GM18519 (cell line): Measurements from ENCODE around the gene HOXA4.

Experiments used
- ATAC-seq: cut with Tn5 transposase; IDR thresholded peaks from one replicate; pipeline ENCODE4 v1.9.1; 2021; ENCODE audit warnings: mild to moderate bottlenecking, moderate library complexity; ENCODE audit not compliant: unreplicated experiment, low FRiP score

The HOXA4 gene

GRCh38 chr7:27109466-27110185 lies 20.9 kb downstream of the HOXA4 start:
- ATAC-seq: no peak

- ATAC-seq: no peak
These were observed 22.0 kb downstream of the HOXA4 start for GRCh38 chr7:27108390-27109127.

DNA sequence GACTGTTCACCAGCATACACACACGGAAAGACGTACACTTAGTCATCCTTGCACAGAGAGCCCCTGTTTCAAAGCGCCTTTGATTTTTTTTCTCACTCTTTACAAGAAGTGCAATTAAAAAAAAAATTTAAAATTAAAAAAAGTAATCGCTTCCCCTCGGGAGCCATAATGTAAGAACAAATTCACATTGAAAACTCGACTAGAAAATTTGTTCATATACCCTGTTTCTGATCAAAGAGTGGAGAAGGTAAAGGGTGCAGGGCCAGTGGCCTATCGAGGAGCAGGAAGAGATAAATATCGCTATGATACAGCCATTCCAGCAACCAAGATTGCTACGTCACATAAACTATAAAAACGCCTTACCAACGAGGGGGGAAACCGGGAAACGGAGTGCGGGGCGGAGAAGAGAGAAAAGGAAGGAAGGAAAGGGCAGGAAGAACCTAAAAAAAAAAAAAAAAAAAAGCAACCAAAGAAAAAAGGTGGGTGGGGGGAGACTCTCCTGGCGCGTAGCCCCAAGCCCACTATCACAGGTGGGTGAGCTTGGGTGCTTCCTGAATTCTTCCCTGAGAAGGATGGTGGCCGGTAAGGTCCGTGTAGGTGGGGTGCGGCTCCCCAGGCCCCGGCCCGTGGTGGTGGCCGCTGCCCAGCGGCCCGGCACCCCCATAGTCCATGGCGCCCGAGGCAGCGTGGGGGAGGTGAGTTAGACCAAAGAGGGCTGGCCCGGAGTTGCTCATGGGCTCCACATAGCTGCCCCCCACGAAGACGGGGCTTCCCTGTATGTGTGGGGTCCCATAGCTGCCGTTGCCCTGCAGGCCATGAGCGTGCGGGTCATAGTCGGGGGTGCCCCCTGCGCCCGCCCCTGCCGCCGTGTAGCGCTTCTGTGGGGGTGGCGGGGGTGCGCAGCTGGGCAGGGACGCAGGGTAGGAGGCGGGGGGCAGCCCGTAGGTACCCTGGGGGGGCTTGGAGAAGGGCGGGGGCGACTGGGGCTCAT lies 22.9 kb downstream of the HOXA4 start:
- no peak for ATAC-seq

DNA sequence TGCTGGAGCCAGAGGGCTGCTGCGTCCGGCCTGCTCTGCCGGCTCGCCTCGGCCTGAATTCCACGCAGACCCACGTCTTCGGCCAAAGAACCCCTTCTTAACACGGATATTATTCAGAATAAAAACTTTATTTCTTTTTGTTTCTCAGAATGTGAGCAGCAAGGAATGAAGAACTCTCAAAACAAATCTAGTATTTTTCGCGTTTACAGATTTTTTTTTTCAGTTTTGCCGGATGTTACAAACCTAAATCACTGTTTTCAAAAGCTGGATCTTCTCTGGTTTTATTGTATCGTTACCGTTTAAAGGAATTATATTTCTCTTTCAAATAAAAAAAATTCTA lies 23.7 kb downstream of the HOXA4 start:
- no peak for ATAC-seq

- no peak for ATAC-seq
These were observed 24.2 kb downstream of the HOXA4 start for GRCh38 chr7:27106181-27106900.

- ATAC-seq: no peak
These were observed 25.1 kb downstream of the HOXA4 start for GRCh38 chr7:27105301-27106031.

DNA sequence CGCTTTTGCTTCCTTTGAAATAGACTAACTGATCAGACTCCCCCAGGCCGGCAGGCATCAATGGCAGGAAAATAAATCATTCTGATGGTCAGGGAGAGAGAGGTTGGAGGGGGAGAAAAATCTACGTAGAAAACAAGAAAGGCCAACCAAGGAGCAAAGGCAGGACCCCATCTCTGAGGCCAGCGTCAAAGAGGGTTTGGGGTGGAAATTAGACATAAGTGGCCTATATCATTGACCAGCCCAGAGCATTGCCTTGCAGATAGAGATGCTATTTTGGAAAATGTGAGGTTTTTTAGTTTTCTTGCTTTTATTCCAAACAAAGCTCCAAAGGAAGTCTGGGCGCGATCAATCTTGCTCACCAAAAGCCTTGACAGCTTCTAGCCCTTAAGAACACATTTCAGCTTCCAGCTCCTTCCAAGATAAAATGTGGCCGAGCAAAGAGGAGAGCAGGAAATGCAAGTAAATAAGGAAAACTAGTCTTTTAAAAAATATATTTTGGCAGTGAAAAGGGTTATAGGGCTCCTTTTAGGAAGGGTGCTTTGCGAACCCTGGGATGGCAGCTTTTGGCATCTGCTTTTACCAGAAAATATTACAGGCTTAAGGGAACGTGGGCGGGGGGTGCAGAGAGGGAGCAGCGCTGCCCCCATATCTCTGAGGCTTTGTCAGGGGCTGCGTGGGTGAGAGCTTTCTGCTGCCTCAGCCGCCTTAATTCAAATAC lies 26.1 kb downstream of the HOXA4 start:
- no peak for ATAC-seq

DNA sequence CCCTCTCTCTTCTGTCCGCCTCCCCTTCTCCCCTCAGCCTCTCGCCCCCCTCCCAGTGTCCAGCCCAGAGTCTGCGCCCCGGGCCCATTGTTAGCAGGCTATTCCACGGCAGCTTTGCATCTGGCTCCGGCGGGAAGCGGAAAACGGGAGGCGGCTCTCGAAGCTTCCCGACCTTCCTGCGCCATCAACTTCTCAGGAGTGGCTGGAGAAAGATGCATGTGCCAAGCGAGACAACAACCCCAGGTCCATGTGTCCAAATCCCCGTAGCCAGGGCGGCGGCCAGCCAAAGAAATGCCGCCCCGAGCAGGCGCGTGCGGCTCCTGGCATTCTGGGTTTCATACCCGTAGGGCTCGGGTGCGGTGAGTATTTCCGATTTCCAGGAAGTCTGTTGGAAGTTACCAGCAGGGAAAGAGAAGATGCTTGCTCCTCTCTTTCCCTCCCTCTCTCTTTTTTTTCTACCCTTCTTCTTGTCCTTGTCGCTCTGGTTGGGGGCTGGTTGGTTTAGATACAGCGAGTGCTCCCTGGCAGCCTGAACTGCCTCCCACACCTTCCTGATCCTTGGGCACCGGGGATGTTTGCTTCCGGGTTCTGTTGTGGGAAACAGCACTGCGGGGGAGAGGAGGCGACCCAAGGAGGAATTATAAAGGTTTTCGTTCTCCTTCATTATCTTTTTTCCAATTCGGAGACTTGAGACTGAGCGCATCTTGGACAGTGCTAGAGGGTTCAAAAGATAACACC lies 26.9 kb downstream of the HOXA4 start:
- ATAC-seq: no peak

DNA sequence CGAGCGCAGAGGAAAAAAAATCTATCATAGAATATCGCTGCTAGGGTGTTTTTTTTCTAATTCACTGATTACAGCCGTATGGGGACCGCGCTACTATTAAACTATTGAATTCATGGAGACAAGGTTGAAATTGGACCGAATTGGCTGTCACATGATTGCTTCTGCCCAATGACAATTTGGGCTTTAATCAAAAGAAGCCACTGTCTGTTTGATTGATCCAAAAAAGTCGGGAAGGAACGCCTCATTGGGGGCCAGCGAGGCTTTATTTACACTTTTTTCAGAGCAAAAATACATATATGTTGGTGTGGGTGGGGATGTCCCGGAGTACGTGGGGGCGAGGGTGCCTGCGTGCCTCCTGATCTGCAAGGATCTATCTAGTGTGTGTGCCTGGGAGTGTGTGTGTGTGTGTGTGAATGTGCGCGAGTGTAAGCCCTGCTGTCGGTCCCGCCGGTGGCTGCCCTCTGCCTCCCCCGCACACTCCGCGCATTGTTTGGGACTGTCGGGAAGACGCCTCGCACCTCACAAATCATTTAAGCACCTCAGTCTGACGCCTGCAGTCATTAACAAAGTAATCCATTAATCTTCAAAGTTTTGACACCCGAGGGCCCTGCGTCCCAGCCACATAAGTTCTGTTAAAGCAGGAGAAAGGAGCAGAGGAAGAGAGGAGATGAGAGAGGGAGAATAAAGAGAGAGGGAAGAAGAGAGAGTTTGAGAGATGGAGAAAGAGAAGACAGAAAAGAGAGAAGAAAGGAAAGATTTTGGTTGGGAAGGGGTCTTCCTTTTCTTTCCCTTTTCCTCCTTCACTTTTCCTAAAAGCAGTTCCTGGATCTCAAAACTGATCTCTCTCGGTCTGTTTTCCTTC lies 27.7 kb downstream of the HOXA4 start, which contains the start of gene HOXA2:
Gene HOXA2 (minus strand): TSS at position 103 of the 862 bp plus-strand sequence. CDS start 183 bp downstream, outside the sequence.
- ATAC-seq: no peak

DNA sequence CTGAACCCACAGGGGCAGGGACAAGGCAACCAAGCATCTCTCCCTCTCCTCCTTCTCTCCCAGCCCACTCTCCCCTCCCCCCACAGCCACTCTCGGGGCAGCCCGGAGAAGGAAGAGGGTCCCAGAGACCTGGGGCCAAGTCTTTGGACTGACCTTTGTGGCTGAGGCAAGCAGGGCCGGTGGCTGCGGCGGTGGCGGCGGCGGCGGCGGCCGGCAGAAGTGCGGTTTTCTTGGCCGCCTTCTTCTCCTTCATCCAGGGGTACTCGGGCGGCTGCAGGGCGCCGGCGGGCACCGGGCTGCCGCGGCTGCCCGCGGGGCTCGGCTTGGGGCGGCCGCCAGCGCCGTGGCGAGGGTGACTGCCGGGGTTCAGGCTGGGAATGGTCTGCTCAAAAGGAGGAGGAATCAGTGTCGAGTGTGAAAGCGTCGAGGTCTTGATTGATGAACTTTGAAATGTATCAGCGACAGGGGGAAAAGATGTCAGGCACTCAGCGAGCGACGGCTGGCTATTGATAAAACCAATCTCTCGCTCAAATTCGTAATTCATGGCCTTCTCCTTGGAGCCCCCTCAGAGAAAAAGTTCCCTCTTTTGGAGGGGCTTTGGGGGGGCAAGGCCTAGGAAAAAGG lies 28.5 kb downstream of the HOXA4 start:
- no peak for ATAC-seq

DNA sequence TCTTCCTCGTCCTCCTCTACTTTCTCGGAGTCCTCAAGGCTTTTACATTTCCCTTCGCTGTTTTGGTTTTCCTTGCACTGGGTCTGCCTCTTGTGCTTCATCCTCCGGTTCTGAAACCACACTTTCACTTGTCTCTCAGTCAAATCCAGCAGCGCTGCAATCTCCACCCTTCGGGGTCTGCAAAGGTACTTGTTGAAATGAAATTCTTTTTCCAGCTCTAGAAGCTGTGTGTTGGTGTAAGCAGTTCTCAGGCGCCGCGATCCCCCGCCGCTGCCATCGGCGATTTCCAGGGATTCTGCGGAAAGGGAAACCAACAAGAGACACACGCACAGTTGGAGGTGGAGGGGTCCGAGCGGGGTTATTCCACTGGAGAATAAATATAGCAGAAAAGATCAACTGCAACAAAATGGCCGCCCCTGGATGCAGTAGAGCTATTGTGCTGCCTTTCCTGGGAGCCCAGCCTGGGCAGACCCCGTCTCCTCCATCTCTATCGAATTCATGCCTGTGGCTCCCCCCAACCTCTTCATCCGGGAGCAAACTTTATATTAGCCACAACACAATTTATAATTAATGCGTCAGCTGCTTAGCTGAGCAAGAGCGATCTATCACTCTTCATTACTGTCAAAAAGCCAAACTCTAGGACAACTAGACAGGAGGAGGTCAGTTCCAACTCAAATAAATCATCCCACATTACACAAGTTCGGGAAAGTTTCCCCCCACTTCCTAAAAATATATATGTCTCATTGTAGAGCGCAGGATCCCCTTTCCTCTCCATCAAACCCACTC lies 29.2 kb downstream of the HOXA4 start:
- no peak for ATAC-seq

- no peak for ATAC-seq
These were observed 29.8 kb downstream of the HOXA4 start for GRCh38 chr7:27100694-27101170.

DNA sequence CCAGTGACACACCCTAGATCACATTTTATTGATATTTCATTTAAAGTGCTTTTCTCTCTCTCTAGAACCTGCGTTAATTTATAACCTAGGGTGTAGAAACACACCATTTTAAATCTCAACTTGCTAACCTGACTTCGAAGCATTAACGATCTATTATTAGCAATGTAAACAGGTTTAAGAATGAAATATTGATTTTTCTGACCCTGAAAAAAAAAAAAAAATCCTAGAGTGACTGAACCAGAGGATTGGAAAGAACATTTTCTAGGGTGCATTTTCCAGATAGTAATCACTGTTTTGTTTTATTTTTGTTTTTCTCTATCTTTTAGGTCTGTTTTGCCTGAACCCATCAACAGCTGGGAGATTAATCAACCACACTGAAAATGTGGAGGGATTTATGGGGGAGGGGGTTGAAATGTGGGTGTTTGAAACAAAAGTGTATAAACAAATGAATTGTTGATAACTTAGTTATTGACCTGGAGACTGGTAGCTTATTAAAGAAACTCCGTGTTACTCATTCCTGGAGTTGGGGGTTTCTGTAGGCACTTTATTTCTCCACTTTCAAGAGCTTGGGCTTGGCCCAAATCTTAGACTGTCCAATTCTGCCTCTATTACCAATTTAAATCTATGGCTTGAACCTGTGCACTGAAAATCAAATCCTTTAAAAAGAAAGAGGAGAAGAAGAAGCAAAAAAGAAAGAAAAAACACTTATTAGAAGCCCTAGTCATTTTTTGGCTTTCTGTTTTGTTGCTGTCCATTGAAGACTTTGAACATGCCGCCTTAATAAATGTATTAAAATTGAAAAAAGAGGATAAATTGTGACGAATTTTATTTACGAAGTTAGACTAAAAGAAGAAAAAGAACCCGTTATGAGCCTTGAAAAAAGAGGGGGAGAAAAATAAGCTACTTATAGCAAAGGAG lies 30.8 kb downstream of the HOXA4 start:
- ATAC-seq: no peak

- no peak for ATAC-seq
These were observed 31.7 kb downstream of the HOXA4 start for GRCh38 chr7:27098578-27099451.
